BJ (cell line): ENCODE measurements around the gene NCAN. TPM values are rescaled to one million over a fixed set of nuclear protein-coding genes. Genes with fewer than 3 reads are reported as not detected.
"Not testable (repeated sequence)": the region's sequence is repeated elsewhere in the genome, so short reads cannot be mapped to it uniquely, and the experiment has no call there.

ENCODE experiments used
- CTCF ChIA-PET: fragments of 350-600 bp; formaldehyde crosslinking; extraction: SDS; loops from one replicate; lab custom pipeline; 2021; ENCODE audit warnings: antibody characterized with exemption, inconsistent platforms; lab: Yijun Ruan, JAX
- POLR2A ChIA-PET: fragments of 300-600 bp; sonication (Branson Sonifier 250); formaldehyde crosslinking; extraction: SDS; loops from one replicate; lab custom pipeline; 2021; ENCODE audit warnings: antibody characterized with exemption; lab: Charles Lee
- DNase-seq: peaks from one replicate; pipeline ENCODE4 v3.0.0-alpha.2; 2011; ENCODE audit warnings: low read depth
- H3K27me3 ChIP-seq: 2 replicates; pipeline ENCODE4 v1.6.0; 2011; ENCODE audit warnings: low read length; ENCODE audit not compliant: control insufficient read depth, insufficient read depth
- H3K36me3 ChIP-seq: 2 replicates; pipeline ENCODE4 v1.5.1; 2011; ENCODE audit warnings: low read length; ENCODE audit not compliant: control insufficient read depth, insufficient read depth
- H3K4me3 ChIP-seq: 2 replicates; pipeline ENCODE4 v1.5.1; 2011; ENCODE audit warnings: low read depth, mild to moderate bottlenecking, control low read depth, low read length
- CTCF ChIP-seq: IDR thresholded peaks from 2 replicates; pipeline ENCODE4 v1.5.1; 2011; ENCODE audit warnings: low read depth, mild to moderate bottlenecking, control low read depth, inconsistent platforms, low read length, moderate library complexity; ENCODE audit not compliant: insufficient read depth
- polyA plus RNA-seq: library from polyadenylated mRNA; depleted of rRNA; stranded (reverse); fragments of >200 nt; gene quantifications from 2 replicates; pipeline ENCODE4 v1.2.3, GENCODE V29; 2011

Gene NCAN
- polyA plus RNA-seq, 1 experiment: not detected

DNA sequence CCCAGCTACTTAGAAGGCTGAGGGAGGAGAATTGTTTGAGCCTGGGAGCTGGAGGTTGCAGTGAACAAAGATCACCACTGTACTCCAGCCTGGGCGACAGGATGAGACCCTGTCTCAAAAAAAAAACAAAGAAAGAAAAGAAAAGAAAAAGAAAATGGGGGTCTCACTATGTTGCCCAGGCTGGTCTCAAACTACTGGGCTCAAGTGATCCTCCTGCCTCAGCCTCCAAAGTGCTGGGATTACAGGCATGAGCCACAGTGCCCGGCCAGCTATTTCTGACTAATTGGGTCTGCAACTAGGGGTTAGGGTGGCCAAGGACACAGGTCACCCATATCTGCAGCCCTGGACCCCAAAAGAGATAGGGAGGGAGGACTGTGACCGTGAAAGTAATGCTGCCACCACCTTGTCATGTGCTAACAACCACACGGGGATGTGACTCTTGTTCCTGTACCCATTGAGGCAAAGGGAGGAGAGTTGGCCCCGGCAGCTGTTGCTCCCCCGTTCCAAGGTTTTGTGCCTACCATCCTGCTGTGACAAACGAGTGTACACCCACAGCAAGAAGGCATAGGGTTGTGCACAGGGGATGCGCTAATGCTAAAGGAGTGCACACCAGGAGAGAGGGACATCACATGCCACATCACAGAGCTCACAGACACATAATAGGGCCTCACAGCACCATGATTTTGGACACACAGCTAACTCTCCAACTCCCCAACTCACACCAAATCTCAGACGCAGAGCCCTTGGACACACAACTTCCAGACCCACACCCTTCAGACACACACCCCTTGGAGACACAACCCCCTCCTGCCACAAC, 42.3 kb upstream of the NCAN start:
- H3K27me3 ChIP-seq: no peaks in the 10 kb centered on the region
- CTCF ChIA-PET: interaction anchor here (1.2 kb wide), 1 partner anchor 21 kb away, joined by 3 read pairs; no protein-coding TSS in a partner anchor
- H3K36me3 ChIP-seq: no peaks in the 10 kb centered on the region
- TF ChIP-seq CTCF: no peak
- H3K4me3 ChIP-seq: peak overlapping the region; percentile 23; the same call in 1 of the 2 replicates
- no peak for DNase-seq
- POLR2A ChIA-PET: no interaction called here

GRCh38 chr19:19170053-19170872, 41.5 kb upstream of the NCAN start, which contains the start of gene MEF2B:
Gene MEF2B (minus strand): TSS chr19:19170263. CDS start chr19:19150735, 19,528 bp downstream.
- Histone ChIP-seq H3K36me3 (no peaks in the 10 kb centered on the region), H3K4me3 (peak within 1 kb of the TSS; percentile 23), H3K27me3 (no peaks in the 10 kb centered on the region)
- no peak for TF ChIP-seq CTCF
- ChIA-PET CTCF (interaction anchor here (1.2 kb wide), 1 partner anchor 22 kb away, joined by 3 read pairs; no protein-coding TSS in a partner anchor), POLR2A (no interaction called here)
- no peak for DNase-seq

DNA sequence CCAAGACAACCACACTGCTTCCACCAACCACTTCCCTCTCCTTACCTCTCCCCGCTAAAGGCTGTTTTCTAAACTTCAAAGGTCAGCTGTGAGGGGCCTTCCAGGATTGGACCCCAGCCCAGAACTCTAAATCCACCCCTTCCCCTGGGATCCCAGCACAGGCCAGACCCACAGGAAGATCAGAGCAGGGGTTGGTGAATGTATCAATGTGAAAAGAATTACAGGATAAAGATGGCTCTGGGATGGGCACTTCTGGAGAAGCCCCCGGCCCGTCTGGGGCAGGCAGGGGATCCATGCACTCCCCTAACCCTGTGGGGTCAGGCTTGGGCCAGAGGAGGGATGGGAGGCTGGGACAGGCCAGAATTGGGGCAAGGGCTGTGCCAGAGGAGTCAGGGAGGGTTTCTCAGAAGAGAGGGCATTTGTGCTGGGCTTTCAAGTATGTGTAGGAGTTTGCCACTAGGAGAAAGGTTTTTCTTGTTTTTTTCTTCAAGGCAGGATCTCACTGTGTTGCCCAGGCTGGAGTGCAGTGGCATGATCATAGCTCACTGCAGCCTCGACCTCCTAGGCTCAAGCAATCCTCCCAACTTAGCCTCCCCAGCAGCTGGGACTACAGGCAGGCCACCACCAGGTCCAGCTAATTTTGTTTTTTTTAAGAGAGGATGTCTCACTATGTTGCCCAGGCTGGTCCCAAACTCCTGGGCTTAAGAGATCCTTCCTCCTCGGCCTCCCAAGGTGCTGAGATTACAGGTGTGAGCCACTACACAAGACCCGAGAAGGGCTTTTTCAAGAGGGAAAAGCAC, 40.7 kb upstream of the NCAN start:
- no peak for TF ChIP-seq CTCF
- CTCF ChIA-PET: interaction anchor here (1.2 to 7.0 kb wide), 2 partner anchors 23 kb away, joined by 3 to 80 read pairs; no protein-coding TSS in a partner anchor
- H3K4me3 ChIP-seq: no peak overlapping the region
- no peaks in the 10 kb centered on the region for H3K36me3 ChIP-seq
- no peaks in the 10 kb centered on the region for H3K27me3 ChIP-seq
- no peak for DNase-seq
- POLR2A ChIA-PET: no interaction called here

DNA sequence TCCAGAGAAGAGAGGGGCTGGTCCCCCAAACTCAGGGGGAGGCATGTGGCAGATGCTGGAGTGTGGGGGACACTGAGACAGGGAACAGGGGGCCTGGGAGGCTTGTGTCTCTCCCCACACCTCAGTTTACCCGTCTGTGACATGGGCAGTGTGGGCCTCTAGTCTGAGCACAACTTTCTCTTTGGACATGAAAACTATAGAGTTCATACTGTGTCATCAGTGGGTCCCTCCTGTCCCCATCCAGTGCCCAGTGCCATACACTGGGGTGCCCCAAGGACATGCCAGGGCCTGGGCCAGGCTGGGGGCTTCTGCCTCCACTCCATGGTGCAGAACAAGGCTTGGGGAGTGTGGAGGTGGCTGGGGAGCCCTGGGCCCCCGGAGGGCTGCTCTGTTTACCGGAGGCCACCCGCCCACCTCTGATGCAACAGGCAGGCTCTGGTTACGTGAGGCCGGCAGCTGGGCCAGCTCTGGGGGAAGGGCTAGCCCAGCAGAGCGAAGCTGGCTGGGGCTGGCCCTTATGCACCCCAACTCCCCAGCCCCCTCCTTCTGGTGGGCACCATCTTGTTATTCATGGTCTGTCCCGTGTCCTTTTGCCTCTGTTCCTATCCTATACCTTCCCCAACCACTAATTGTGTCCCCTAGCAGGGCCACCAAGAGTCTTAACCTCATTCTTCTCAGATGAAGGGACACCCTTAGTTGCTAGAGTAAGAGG, 39.8 kb upstream of the NCAN start:
- DNase-seq: no peak
- Histone ChIP-seq H3K27me3 (no peaks in the 10 kb centered on the region), H3K4me3 (no peak overlapping the region), H3K36me3 (no peaks in the 10 kb centered on the region)
- TF ChIP-seq CTCF: no peak
- CTCF ChIA-PET: interaction anchor here (7.0 kb wide), 1 partner anchor 24 kb away, joined by 80 read pairs; no protein-coding TSS in a partner anchor
- POLR2A ChIA-PET: no interaction called here

DNA sequence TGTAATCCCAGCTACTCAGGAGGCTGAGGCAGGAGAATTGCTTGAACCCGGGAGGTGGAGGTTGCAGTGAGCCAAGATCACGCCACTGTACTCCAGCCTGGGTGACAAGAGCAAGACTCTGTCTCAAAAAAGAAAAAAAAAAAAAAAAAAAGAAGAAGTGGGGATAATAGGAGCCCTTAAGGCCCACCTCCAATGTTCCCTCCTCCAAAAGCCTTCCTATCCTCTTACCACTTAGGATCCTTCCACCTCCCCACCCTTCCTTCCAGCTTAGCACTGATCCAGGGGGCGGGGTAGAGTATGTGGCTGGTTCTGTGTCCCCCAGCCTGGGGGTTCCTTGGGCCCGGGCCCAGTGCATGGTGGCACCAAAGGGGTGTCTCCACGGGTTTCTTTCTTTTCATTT, 38.5 kb upstream of the NCAN start:
- DNase-seq, H3K4me3 ChIP-seq, POLR2A ChIA-PET, H3K27me3 ChIP-seq, H3K36me3 ChIP-seq: not testable (repeated sequence)
- CTCF ChIA-PET: interaction anchor here (7.0 kb wide), 1 partner anchor 25 kb away, joined by 80 read pairs; no protein-coding TSS in a partner anchor
